HG02943 (cell line): ENCODE data around the gene DNAH11.
"Not testable (repeated sequence)": the region's sequence is repeated elsewhere in the genome, so short reads cannot be mapped to it uniquely, and the experiment has no call there.

Experiments
- ATAC-seq: cut with Tn5 transposase; IDR thresholded peaks from one replicate; pipeline ENCODE4 v1.9.1; 2021; ENCODE audit warnings: mild to moderate bottlenecking, low read depth, moderate library complexity; ENCODE audit not compliant: unreplicated experiment

The DNAH11 gene

DNA sequence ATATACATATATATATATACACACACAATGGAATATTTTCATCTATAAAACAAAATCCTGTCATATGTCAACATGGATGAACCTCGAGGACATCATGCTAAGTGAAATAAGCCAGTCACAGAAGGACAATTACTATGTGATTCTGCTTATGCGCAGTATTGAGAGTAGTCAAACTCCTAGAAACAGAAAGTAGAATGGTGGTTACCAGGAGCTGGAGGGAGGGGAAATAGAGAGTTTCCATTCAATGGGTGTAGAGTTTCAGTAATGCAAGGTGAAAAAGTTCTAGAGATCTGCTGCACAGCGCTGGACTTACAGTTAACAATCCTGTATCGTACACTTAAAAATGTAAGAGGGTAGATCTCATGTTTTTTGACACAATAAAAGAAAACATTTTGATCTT, 221.0 kb downstream of the DNAH11 start:
- no peak for ATAC-seq

DNA sequence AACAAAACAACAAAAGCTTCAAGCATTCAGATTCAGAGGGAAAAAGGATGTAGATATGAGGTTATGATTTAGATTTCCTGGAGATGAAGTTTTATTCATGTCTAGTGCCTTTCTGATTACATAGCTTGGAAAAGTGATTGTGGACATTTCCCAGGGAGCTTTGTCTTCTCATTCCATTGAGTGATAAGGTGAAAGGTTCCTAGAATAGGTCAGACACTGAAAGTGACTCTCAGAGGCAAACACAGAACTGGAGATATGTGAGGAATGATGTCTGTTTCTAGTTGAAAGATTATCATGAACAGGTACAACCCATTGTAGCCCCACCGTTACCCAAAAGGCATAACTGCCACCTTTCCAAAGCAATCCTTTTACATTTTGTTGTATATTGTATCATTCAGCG, 223.4 kb downstream of the DNAH11 start:
- ATAC-seq = no peak

DNA sequence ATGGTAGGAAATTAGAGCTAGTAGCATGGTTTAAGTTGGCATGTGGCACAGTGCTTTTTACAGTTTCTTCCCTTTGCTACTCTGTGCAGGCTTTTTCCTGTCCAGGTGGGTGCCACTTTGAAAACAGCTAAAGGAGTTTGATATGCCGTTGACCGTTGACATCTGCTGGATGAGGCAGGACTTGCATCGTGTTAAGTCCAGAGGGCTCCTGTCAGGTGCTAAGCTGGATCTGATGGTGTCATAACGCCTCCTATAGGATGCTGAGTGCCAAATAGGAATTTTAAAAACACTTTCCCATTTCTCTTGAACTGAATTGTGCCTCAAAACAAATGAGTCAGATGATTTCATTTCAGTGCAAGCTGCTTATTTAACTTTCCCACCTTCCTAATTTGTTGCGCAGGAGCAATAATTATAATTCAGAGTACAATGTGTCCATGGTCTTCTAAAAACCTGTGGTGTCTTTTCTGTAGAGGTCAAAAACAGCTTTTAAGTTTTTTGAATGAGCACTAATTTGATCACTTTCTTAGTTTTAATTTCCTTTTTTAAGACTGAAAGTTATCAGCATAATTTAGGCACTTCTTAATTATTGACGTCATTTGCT, 224.6 kb downstream of the DNAH11 start:
- peak; percentile 67 for ATAC-seq

DNA sequence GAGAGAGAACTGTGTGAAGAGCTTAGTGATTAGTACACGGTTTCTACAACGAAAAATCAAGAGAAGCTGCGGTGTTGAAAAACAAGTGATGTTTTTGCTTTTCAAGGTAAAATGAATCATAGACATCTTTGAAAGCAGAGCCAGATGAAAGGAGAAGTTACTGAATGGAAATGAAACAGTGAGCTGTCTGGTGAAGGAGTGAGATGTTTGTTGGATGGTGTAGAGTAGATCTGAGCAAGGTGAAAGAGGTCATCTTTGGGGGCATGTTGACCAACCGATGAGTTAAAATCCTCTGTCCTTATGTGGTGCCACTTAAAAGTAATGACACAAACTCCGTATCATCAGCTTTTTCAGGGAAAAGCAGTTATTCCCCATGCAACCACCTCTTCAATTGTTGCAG, 225.4 kb downstream of the DNAH11 start:
- no peak for ATAC-seq

DNA sequence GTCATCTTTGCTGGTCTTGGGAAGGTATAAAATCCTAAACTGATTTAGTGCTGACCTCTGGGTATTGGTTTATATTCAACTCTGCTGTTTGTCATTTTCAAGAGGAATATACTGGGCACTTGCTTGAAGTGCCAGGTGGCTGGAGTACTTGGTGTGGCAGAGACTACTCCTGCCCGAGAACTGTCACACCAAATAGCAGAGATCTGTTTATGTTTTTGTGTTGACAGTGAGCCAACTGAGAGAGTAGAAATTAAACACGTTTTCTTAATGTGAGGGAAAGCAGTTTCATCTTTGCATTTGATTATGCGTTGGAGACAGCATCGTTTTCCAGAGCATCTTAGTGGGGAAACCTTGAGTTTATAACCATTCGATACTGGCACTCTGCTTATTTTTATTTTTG, 228.4 kb downstream of the DNAH11 start:
- no peak for ATAC-seq

DNA sequence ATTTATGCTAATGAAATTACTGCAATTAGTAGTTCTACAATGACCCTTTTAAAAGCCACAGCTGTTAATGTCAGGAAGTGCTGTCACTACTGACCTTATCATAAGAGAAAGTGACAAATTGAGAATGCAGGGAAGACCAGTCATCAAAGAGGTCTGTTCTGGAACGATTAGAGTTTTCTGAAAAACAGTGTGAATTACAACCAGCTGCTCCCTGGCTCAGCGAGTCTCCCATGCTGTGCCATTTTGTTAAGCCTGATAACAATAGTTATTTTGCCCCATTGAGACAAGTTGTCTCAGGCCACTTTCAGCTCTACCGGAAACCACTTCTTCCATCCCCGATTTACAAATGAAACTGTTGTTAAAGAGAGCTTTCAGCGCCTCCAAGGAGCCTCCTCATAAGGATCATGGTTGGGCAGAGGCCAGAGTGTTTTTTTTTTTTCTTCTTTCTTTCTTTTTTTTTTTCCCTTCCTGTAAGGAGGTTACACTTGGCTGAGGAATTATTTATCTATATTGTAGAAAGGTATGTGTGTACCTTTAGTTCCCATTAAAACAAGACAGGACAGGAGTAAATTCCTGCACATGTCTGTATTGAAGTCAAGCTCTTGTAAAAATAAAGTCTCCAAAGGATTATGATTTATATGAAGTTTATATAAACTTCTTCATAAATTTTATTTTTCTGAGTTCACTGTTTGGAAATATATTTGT, 229.2 kb downstream of the DNAH11 start:
- ATAC-seq = no peak

DNA sequence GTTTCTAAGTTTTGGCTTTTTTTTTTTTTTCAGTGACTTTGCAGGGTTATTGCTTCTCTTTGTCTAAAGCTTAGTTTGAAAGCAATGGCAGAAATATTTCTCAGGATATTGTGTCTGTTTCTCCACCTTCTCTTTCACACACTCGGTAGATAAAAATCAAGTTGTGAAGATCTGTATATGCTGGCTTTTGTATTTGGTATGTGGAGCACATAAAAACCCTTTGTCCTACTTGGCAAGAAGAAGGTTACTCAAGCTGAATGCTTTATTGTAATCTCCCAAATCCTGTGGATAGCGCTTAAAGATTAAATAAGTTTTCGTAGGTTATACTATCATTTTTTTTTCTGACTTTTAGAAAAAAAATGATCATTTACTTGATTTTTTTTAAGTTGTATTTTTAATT, 230.5 kb downstream of the DNAH11 start:
- ATAC-seq = no peak

DNA sequence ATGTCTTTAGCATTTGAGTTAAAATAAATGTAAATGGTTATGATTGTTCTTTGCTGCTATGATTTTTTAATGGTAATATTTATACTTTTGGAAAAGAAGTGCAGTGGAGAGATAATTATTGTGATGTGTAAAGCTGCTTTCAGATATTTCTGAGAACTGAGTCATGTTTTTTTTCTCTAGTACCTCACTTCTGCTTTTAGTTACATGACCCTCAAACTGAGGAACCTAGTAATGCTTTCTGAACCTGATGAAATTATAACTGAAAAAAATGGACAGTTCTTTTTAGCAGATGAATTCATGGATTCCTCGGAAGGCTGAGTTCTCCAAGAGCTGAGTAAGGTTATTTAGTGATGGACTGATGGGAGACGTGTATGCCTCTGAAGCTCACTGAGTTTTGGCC, 235.1 kb downstream of the DNAH11 start:
- ATAC-seq = no peak

DNA sequence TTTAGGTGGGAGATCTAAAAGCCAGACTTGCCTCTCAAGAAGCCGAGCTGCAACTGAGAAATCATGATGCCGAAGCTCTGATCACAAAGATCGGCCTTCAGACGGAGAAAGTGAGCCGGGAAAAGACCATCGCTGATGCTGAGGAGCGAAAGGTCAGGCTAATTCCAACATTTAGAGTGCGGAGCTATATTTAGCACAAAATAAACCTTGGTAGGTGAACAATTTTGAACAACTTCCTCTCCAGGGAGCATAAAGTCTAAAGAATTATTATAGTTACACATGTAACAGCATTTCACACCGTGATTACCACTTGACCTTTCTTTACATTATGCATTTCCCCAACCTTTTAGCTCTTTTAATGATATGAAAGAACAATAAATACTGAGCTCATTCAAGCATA, 236.1 kb downstream of the DNAH11 start:
- ATAC-seq = no peak

DNA sequence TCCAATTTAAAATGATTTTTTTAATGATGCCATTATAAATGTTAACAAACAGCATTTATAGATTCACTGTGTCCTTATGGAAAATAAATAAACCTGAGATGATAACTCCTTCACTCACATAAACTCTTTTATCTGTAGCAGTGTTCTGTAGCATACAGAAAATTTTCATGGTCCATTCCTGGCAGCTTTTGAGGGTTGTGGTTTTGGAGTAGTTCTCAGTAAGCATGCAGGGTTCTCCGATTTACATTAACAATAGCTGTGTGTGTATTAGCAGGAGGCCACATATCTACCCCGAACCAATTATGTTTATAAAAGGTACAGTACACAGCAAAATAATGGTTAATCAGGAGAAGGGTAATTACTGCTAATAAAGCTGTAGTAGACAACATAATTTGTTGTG, 240.2 kb downstream of the DNAH11 start:
- no peak for ATAC-seq

DNA sequence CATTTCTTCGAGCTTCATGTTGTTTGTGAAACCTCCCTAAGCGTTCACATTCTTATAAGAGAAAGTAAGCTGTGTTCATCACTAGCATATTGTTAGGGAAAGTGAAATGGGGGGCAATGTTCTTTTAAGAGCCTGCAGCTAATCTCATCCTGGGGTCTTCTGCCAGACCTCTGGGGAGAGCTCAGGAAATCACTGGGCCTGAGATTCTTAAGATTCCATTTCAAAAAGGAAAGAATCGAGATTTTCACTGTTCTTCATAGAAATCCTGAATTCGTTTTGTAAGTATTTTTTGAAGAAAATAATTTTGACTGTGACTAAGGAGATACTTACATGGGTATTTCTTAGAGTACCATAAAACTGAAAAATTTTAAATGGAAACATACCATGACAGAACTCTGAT, 242.2 kb downstream of the DNAH11 start:
- no peak for ATAC-seq

DNA sequence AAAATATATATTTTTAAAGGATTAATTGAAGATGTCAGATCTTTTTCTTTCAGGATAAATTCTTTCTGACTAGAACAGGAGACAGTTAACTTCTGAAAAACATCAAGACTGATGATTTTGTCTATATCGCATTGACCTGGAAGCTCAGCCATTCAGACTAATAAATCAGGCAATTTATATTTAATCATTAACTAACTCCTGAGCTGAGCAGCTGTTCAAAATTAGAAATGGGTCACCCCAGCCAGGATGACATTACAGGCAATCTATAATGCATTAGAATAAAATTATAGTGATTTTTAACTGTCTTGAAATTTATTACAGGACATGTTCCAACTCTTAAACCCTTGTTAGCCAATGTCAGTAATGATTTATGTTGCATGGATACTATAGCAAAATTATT, 263.0 kb downstream of the DNAH11 start:
- no peak for ATAC-seq

DNA sequence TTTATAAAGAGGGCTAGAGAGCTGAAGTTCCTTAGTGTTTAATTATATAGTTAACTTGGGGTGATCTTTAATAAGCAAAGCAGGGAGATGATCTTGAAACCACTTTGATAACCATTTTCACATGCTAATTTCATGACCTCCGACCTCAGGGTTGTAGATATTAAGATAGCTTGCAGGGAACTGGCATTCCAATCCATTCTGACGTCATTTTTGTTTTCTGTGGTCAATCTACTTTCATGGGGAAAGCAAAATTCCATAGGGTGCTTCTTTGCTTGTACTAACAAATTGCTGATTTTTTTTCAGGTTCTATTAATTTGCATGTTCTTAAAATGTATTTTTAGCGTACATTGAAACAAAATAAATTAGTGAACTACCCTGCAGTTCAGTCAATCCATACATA, 263.5 kb downstream of the DNAH11 start:
- ATAC-seq = no peak

DNA sequence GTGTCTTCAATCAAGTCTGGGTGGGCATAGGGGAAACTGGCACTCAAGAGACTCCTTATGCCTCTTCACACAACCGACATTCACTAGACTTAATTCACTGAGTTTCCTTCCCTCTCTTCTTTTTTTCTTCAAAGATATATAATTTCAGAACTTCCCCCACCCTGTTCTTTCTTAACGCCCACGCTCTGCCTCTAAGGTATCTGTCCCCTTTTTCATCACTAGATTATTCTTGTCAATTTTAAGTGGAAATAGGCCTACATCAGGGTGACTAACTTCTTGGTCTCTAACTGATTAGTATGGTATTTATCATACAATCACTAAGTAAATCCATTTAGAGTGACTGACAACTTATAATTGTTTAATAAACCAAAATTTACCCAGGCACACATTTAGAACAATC, 276.2 kb downstream of the DNAH11 start:
- no peak for ATAC-seq

DNA sequence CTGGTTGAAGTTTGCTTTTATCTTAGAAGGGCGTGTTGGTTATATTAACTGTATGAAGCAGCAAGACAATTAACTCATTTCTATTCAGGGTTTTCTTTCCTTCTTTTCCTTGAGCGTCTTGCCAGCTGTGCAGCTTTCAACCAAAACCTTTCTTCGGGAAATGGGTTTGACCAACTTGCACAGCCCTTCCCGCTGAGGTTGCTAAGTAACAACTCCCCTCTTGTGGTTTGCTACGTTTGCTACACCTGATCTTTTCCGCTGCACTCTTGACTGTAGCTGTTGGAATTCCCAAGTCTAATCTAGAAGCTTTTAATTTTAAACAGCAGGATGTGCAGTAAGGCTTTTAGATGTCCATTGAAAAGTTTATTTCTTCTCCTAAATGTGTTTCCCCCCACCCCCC, 286.0 kb downstream of the DNAH11 start:
- no peak for ATAC-seq

DNA sequence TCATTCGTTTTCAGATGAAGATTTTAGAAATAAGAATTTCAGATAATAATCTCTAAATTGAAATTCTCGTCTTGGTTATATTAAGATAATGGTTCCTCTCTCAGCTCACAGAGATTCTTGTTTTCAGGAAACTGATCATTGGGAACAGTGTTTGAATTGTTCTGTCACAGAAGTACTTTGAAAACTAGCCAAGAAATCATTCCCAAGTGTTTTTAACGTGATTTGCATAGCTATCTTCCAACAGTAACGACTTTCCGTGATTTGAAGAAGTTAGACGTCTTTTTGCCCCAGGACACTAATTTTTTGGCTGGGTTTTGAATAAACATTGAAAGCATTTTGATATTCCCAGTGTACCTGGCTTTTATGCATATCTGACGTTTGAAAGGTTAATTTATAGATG, 286.9 kb downstream of the DNAH11 start:
- ATAC-seq = no peak

DNA sequence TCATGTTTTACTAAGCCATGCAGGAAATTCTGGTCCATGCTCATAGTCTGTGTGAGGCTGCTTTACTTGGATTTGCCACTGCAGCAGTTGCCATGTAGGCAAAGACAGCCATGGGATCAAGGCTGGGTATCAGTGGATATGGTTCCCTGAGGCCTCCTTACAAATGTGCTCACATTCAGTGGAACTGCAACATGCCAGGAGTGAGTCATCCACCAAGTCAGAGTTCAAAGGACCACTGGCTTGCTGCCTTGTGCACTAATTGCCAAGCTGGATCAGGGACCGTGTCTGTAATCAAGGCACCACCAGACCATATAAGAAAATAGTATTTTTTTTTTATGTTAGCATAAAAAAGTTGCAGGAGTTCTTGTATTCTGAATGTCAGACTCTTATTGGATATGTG, 301.9 kb downstream of the DNAH11 start:
- ATAC-seq = no peak

DNA sequence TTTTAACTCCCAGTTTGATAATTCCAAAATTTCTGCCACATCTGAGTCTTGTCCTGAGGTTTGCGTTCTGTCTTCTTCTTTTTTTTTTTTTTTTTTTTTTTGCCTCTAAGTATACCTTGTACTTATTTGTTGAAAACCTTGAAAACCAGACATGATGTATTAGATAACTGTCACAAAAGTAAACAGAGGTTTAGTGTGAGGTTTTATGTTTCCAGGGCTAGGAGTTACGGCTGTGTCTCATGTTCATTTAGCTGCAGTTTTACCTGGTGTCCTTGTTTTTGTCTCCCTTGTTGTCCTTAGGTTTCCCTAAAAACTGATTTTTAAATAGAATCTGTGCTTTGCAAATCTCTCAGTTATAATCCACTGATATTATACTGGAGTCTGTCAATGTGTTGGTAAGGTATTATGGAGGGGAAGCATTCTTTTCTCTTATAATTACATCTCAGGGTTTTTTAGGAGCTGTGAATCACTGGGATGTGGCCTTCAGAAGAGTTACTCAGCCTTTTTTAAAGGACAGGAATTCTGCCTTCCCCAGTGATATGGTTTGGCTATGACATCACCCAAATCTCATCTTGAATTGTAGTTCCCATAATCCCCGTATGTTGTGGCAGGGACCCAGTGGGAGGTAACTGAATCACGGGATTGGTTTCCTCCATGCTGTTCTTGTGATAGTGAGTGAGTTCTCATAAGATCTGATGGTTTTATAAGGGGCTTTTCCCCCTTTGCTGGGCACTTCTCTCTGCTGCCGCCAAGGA, 307.9 kb downstream of the DNAH11 start:
- no peak for ATAC-seq

DNA sequence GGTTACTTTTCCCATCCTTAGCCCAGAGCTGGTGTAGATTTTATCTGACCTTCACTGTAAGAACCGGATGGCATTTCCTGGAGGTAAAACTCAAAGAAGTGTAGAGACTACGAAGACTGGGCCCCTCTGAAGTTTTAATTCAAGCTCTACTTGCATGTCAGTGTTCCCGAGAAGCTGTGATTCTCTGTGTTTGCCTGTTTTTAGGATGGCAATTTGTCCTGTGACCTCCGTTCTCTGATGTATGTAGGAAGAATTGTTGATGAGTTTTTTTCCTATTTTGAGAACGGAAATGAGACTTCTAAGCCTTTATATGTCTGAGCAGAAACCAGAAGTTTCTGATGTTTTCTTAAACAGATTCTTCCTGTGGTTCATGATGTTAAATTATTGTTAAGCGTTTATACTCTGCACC, 308.7 kb downstream of the DNAH11 start:
- no peak for ATAC-seq

DNA sequence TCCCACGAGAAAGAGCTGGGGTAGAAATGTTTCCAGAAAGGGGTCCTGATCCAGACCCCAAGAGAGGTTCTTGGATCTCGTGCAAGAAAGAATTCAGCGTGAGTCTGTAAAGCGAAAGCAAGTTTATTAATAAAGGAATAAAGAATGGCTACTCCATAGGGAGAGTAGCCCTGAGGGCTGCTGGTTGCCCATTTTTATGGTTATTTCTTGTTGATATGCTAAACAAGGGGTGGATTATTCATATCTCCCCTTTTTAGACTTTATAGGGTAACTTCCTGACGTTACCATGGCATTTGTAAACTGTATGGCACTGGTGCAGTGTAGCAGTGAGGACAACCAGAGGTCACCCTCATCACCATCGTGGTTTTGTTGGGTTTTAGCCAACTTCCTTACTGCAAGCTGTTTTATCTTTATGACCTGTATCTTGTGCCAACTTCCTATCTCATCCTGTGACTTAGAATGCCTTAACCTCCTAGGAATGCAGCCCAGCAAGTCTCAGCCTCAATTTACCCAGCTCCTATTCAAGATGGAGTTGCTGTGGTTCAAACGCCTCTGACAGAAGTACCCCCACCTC, 322.9 kb downstream of the DNAH11 start:
- not testable (repeated sequence) for ATAC-seq

DNA sequence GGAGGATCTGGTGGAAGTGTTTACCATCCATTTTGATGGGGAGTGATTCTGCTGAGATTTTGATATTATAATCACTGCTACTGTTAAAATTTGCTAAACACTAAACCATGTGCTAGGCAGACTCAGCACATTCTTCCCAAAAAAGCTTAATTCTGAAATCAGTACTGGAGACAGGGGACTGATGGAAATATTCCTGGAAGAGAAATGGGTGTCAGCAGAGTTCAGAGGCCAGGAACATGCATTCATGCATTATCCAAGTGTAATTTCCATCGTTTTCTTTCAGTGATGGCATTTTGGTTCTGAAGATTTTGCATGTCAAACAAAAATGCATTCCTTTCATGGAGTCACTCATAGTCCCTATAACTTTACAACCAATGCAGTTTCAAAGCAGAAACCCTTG, 323.9 kb downstream of the DNAH11 start:
- ATAC-seq = no peak

DNA sequence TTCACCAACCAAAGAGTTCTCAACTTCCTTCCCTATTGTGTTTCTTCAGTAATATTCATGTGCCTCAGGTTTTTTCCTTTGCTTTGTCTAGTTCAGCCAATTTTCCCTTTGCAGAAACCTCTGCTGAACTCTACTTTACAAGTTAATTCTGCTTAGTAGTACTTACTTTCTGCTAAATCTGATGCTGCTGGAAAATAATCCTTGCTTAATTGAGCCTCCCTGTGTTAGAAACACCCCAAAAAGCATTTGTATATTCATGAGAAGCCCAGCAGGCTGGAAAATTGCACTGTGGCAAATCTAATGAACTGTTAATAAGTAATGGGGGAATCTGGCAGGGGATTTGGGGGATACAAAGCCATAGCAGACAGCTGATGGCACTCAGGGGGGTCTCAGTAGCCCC, 324.4 kb downstream of the DNAH11 start:
- ATAC-seq = no peak
